ENCODE measurements around the gene CS.
"Not testable (repeated sequence)": the region's sequence is repeated elsewhere in the genome, so short reads cannot be mapped to it uniquely, and the experiment has no call there.

The CS gene

GRCh38 chr12:56321027-56321426, 20.9 kb upstream of the CS start:
- DNase-seq (ENCODE audit: low read depth): no peak

- DNase-seq (ENCODE audit: low read depth): no peak
Observed at GRCh38 chr12:56317675-56318074, 17.5 kb upstream of the CS start.

GRCh38 chr12:56315622-56316473, 15.7 kb upstream of the CS start, which contains the start of gene CNPY2:
Gene CNPY2 (minus strand): TSS chr12:56315988. CDS start chr12:56315217, 771 bp downstream.
- peak; percentile 86 for DNase-seq (ENCODE audit: low read depth)

- DNase-seq (ENCODE audit: low read depth): no peak
Observed at GRCh38 chr12:56315249-56315621, 15.1 kb upstream of the CS start.

GRCh38 chr12:56311003-56311402, 10.9 kb upstream of the CS start:
- no peak for DNase-seq (ENCODE audit: low read depth)

- DNase-seq (ENCODE audit: low read depth): no peak
Observed at GRCh38 chr12:56308714-56309113, 8.6 kb upstream of the CS start.

GRCh38 chr12:56307221-56307965, 7.3 kb upstream of the CS start:
- no peak for DNase-seq (ENCODE audit: low read depth)

GRCh38 chr12:56304872-56305590, 4.9 kb upstream of the CS start:
- no peak for DNase-seq (ENCODE audit: low read depth)

GRCh38 chr12:56304276-56304675, 4.1 kb upstream of the CS start:
- DNase-seq (ENCODE audit: low read depth): no peak

- DNase-seq (ENCODE audit: low read depth): no peak
Observed at GRCh38 chr12:56300644-56301464, 724 bp upstream of the CS start.

GRCh38 chr12:56299308-56299852, 750 bp downstream of the CS start:
- no peak for DNase-seq (ENCODE audit: low read depth)

- DNase-seq (ENCODE audit: low read depth): no peak
Observed at GRCh38 chr12:56298828-56299227, 1.3 kb downstream of the CS start.

- no peak for DNase-seq (ENCODE audit: low read depth)
Observed at GRCh38 chr12:56297400-56297799, 2.7 kb downstream of the CS start.

- no peak for DNase-seq (ENCODE audit: low read depth)
Observed at GRCh38 chr12:56296295-56296694, 3.8 kb downstream of the CS start.

GRCh38 chr12:56293795-56294194, 6.3 kb downstream of the CS start:
- no peak for DNase-seq (ENCODE audit: low read depth)

GRCh38 chr12:56288705-56289387, 11.3 kb downstream of the CS start:
- DNase-seq (ENCODE audit: low read depth): no peak

- no peak for DNase-seq (ENCODE audit: low read depth)
Observed at GRCh38 chr12:56286044-56286830, 13.9 kb downstream of the CS start.

- DNase-seq (ENCODE audit: low read depth): not testable (repeated sequence)
Observed at GRCh38 chr12:56284263-56284662, 15.9 kb downstream of the CS start.

GRCh38 chr12:56282579-56282978, 17.6 kb downstream of the CS start:
- no peak for DNase-seq (ENCODE audit: low read depth)

- DNase-seq (ENCODE audit: low read depth): no peak
Observed at GRCh38 chr12:56282030-56282429, 18.1 kb downstream of the CS start.
